ENCODE measurements around the gene DCAF6. TPM values are rescaled to one million over a fixed set of nuclear protein-coding genes. Genes with fewer than 3 reads are reported as not detected.

Gene DCAF6
- total RNA-seq, 2 donors from 2014 or later: 21.4 to 32.3 TPM

DNA sequence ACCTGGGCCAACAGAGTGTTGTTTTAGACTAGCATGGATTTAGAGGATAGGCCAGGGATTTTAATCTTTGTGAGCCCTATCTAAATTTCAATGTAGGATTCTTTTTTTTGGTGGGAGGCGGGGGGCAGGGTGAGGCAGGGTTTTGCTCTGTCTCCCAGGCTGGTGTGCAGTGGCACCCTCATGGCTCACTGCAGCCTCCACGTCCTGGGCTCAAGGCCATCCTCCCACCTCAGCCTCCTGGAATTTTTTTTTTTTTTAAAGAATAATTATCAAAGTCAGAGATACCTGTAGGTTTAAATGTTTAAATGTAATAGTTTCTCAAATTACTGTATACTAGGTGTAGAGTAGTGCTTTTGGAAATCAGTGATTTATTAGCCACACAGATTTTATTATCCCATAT lies 3.8 kb downstream of the DCAF6 start:
- H3K4me1 Mint-ChIP-seq: peaks cover 7% of the 10 kb centered on the region
- TF ChIP-seq, protein P1, sequence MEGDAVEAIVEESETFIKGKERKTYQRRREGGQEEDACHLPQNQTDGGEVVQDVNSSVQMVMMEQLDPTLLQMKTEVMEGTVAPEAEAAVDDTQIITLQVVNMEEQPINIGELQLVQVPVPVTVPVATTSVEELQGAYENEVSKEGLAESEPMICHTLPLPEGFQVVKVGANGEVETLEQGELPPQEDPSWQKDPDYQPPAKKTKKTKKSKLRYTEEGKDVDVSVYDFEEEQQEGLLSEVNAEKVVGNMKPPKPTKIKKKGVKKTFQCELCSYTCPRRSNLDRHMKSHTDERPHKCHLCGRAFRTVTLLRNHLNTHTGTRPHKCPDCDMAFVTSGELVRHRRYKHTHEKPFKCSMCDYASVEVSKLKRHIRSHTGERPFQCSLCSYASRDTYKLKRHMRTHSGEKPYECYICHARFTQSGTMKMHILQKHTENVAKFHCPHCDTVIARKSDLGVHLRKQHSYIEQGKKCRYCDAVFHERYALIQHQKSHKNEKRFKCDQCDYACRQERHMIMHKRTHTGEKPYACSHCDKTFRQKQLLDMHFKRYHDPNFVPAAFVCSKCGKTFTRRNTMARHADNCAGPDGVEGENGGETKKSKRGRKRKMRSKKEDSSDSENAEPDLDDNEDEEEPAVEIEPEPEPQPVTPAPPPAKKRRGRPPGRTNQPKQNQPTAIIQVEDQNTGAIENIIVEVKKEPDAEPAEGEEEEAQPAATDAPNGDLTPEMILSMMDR (conservative IDR thresholded peaks at IDR 0.05): no peak
- Histone ChIP-seq H3K27ac (ENCODE audit: low read depth, low read length) (no peak overlapping the region), H3K36me3 (ENCODE audit: control insufficient read depth, insufficient read depth, low read length) (peaks cover 23% of the 10 kb centered on the region), H3K9ac (ENCODE audit: extremely low read depth, low read length, poor library complexity, severe bottlenecking) (no peak overlapping the region), H3K4me3 (ENCODE audit: low read length) (no peak overlapping the region), H3K9me3 (ENCODE audit: control insufficient read depth, low read length) (peaks cover 6% of the 10 kb centered on the region), H3K27me3 (ENCODE audit: control insufficient read depth, insufficient read depth, low read length, poor library complexity, severe bottlenecking) (no peaks in the 10 kb centered on the region), H3K4me1 (ENCODE audit: control insufficient read depth, insufficient read depth, low read length) (no peaks in the 10 kb centered on the region)
- no peak overlapping the region for H3K27ac Mint-ChIP-seq
- peaks cover 11% of the 10 kb centered on the region for H3K9me3 Mint-ChIP-seq
- no peak for DNase-seq
- no peak overlapping the region for H3K4me3 Mint-ChIP-seq
- peaks cover 24% of the 10 kb centered on the region for H3K36me3 Mint-ChIP-seq (ENCODE audit: low read depth)
- H3K27me3 Mint-ChIP-seq (ENCODE audit: insufficient read depth): no peaks in the 10 kb centered on the region
- 93% methylated on average over 2 of the region's 2 CpGs; no CpG with 5 or more reads in 1 of the 2 experiments for WGBS, 2 experiments (ENCODE audit: insufficient coverage in 1 of 2, insufficient read length in 1 of 2)

GRCh38 chr1:167943541-167943940 lies 7.1 kb downstream of the DCAF6 start:
- no peaks in the 10 kb centered on the region for H3K27me3 Mint-ChIP-seq (ENCODE audit: insufficient read depth)
- no peak overlapping the region for H3K4me3 ChIP-seq (ENCODE audit: low read length)
- no peaks in the 10 kb centered on the region for H3K27me3 ChIP-seq (ENCODE audit: control insufficient read depth, insufficient read depth, low read length, poor library complexity, severe bottlenecking)
- peaks cover 15% of the 10 kb centered on the region for H3K4me1 Mint-ChIP-seq
- H3K4me3 Mint-ChIP-seq: no peak overlapping the region
- peaks cover 6% of the 10 kb centered on the region for H3K9me3 ChIP-seq (ENCODE audit: control insufficient read depth, low read length)
- no peak for DNase-seq
- H3K27ac Mint-ChIP-seq: no peak overlapping the region
- no peaks in the 10 kb centered on the region for H3K4me1 ChIP-seq (ENCODE audit: control insufficient read depth, insufficient read depth, low read length)
- no peak overlapping the region for H3K9ac ChIP-seq (ENCODE audit: extremely low read depth, low read length, poor library complexity, severe bottlenecking)
- no peak overlapping the region for H3K27ac ChIP-seq (ENCODE audit: low read depth, low read length)
- peaks cover 24% of the 10 kb centered on the region for H3K36me3 Mint-ChIP-seq (ENCODE audit: low read depth)
- 95 to 100% methylated on average over 4 to 9 of the region's 9 CpGs for WGBS, 2 experiments (ENCODE audit: insufficient coverage in 1 of 2, insufficient read length in 1 of 2)
- TF ChIP-seq, protein P1 (conservative IDR thresholded peaks at IDR 0.05): no peak
- H3K9me3 Mint-ChIP-seq: peaks cover 11% of the 10 kb centered on the region
- H3K36me3 ChIP-seq (ENCODE audit: control insufficient read depth, insufficient read depth, low read length): peaks cover 23% of the 10 kb centered on the region

- Histone ChIP-seq H3K4me3 (ENCODE audit: low read length) (no peak overlapping the region), H3K4me1 (ENCODE audit: control insufficient read depth, insufficient read depth, low read length) (no peaks in the 10 kb centered on the region), H3K36me3 (ENCODE audit: control insufficient read depth, insufficient read depth, low read length) (peaks cover 35% of the 10 kb centered on the region), H3K27me3 (ENCODE audit: control insufficient read depth, insufficient read depth, low read length, poor library complexity, severe bottlenecking) (no peaks in the 10 kb centered on the region), H3K27ac (ENCODE audit: low read depth, low read length) (no peak overlapping the region), H3K9ac (ENCODE audit: extremely low read depth, low read length, poor library complexity, severe bottlenecking) (no peak overlapping the region), H3K9me3 (ENCODE audit: control insufficient read depth, low read length) (peaks cover 6% of the 10 kb centered on the region)
- Mint-ChIP-seq H3K9me3 (peaks cover 8% of the 10 kb centered on the region), H3K4me3 (no peak overlapping the region), H3K27ac (no peak overlapping the region), H3K36me3 (ENCODE audit: low read depth) (peaks cover 37% of the 10 kb centered on the region), H3K4me1 (peaks cover 15% of the 10 kb centered on the region), H3K27me3 (ENCODE audit: insufficient read depth) (no peaks in the 10 kb centered on the region)
- DNase-seq: no peak
- WGBS, 2 experiments (ENCODE audit: insufficient coverage in 1 of 2, insufficient read length in 1 of 2): 90 to 100% methylated on average over 2 of the region's 2 CpGs
- TF ChIP-seq, protein P1 (conservative IDR thresholded peaks at IDR 0.05): no peak
These were observed 11.2 kb downstream of the DCAF6 start for GRCh38 chr1:167947733-167948132.

All from endodermal cell (in vitro differentiated cells).